HG03045 (cell line): ENCODE data around the gene LGALS7.

Experiments
- ATAC-seq: cut with Tn5 transposase; IDR thresholded peaks from one replicate; pipeline ENCODE4 v1.9.1; 2021; ENCODE audit warnings: mild to moderate bottlenecking, moderate library complexity; ENCODE audit not compliant: unreplicated experiment

The LGALS7 gene

GRCh38 chr19:38741670-38742069 lies 31.6 kb downstream of the LGALS7 start:
- ATAC-seq = no peak

- ATAC-seq = no peak
These were observed 32.4 kb downstream of the LGALS7 start for GRCh38 chr19:38740932-38741331.

- no peak for ATAC-seq
These were observed 33.1 kb downstream of the LGALS7 start for GRCh38 chr19:38740257-38740592.

- ATAC-seq = no peak
These were observed 33.7 kb downstream of the LGALS7 start for GRCh38 chr19:38739440-38740256.

- no peak for ATAC-seq
These were observed 35.2 kb downstream of the LGALS7 start for GRCh38 chr19:38737921-38738737.

- no peak for ATAC-seq
These were observed 35.9 kb downstream of the LGALS7 start for GRCh38 chr19:38737281-38737865.

- no peak for ATAC-seq
These were observed 36.7 kb downstream of the LGALS7 start for GRCh38 chr19:38736413-38737280.

- ATAC-seq = no peak
These were observed 37.3 kb downstream of the LGALS7 start for GRCh38 chr19:38736036-38736412.

- ATAC-seq = no peak
These were observed 38.0 kb downstream of the LGALS7 start for GRCh38 chr19:38735257-38735686.

- ATAC-seq = no peak
These were observed 38.7 kb downstream of the LGALS7 start for GRCh38 chr19:38734426-38735256.

GRCh38 chr19:38734176-38734425 lies 39.2 kb downstream of the LGALS7 start:
- ATAC-seq = no peak

- ATAC-seq = no peak
These were observed 39.7 kb downstream of the LGALS7 start for GRCh38 chr19:38733493-38734175.

GRCh38 chr19:38733241-38733492 lies 40.1 kb downstream of the LGALS7 start:
- no peak for ATAC-seq

- ATAC-seq = no peak
These were observed 41.5 kb downstream of the LGALS7 start for GRCh38 chr19:38731654-38732301.

- no peak for ATAC-seq
These were observed 42.4 kb downstream of the LGALS7 start for GRCh38 chr19:38730731-38731589.

GRCh38 chr19:38730470-38730730 lies 42.9 kb downstream of the LGALS7 start:
- no peak for ATAC-seq

GRCh38 chr19:38729653-38730469 lies 43.5 kb downstream of the LGALS7 start:
- no peak for ATAC-seq
